Cardiac muscle cell (in vitro differentiated cells and primary cell): ENCODE measurements around the gene MLLT10. TPM values are rescaled to one million over a fixed set of nuclear protein-coding genes. Genes with fewer than 3 reads are reported as not detected.
A peak's percentile ranks its signal among the peaks of the same experiment; 100 is the strongest.
"Not testable (repeated sequence)": the region's sequence is repeated elsewhere in the genome, so short reads cannot be mapped to it uniquely, and the experiment has no call there.

Experiments used
- DNase-seq, 2 donors: peaks; one replicate each; pipeline versions ENCODE4 v3.0.0 to v3.0.0-alpha.2; 2010 to 2017; ENCODE audit warnings: low read depth in 1 of 2, low spot score in 1 of 2
- H3K27ac ChIP-seq: fragments of 200-600 bp; sonication (generic); 2 replicates; pipeline ENCODE4 v1.5.1; 2016
- H3K27me3 ChIP-seq: fragments of 200-600 bp; sonication (generic); 2 replicates; pipeline ENCODE4 v1.6.0; 2016; ENCODE audit warnings: control low read depth
- H3K36me3 ChIP-seq: fragments of 200-600 bp; sonication (generic); 2 replicates; pipeline ENCODE4 v1.5.1; 2016; ENCODE audit warnings: control low read depth
- H3K4me1 ChIP-seq: fragments of 200-600 bp; sonication (generic); 2 replicates; pipeline ENCODE4 v1.8.1; 2017; ENCODE audit warnings: low read depth, mild to moderate bottlenecking, mixed run types
- H3K4me3 ChIP-seq: fragments of 200-600 bp; sonication (generic); 2 replicates; pipeline ENCODE4 v1.5.1; 2016; ENCODE audit warnings: mild to moderate bottlenecking
- H3K9me3 ChIP-seq: fragments of 200-600 bp; sonication (generic); 2 replicates; pipeline ENCODE4 v1.5.1; 2017; ENCODE audit warnings: low read depth, mild to moderate bottlenecking, control low read depth
- CTCF ChIP-seq: IDR thresholded peaks from 2 replicates; pipeline ENCODE4 v1.5.1; 2012; ENCODE audit warnings: low read depth, mild to moderate bottlenecking, low read length
- polyA plus RNA-seq: library from polyadenylated mRNA; unstranded; fragments of >200 nt; fragmentation: Nextera tagmentation; extraction: Ambion mirVana; gene quantifications from 2 replicates; pipeline ENCODE4 v1.2.1, GENCODE V29; 2016
- total RNA-seq: library from RNA; depleted of rRNA; stranded (reverse); fragments of >200 nt; gene quantifications from 2 replicates; pipeline ENCODE4 v1.2.3, GENCODE V29; 2016

Gene MLLT10
- total and polyA plus RNA-seq, 2 experiments from 2014 or later = 38.4 to 40.6 TPM

GRCh38 chr10:21579291-21579690 lies 45.3 kb downstream of the MLLT10 start:
- Histone ChIP-seq H3K4me1 (peaks cover 5% of the 10 kb centered on the region), H3K36me3 (no peaks in the 10 kb centered on the region), H3K9me3 (no peaks in the 10 kb centered on the region), H3K4me3 (no peak overlapping the region), H3K27me3 (no peaks in the 10 kb centered on the region), H3K27ac (no peak overlapping the region)
- DNase-seq = no peak
- no peak for TF ChIP-seq CTCF

- DNase-seq = peak in 1 of 2 donors; percentile 89
Observed at GRCh38 chr10:21581421-21581834, 47.4 kb downstream of the MLLT10 start.

GRCh38 chr10:21584834-21585530 lies 51.0 kb downstream of the MLLT10 start:
- DNase-seq = no peak
- H3K9me3 ChIP-seq = no peaks in the 10 kb centered on the region
- H3K4me1 ChIP-seq = peaks cover 5% of the 10 kb centered on the region
- H3K27ac ChIP-seq = no peak overlapping the region
- peaks cover 8% of the 10 kb centered on the region for H3K36me3 ChIP-seq
- TF ChIP-seq CTCF = no peak
- H3K27me3 ChIP-seq = no peaks in the 10 kb centered on the region
- H3K4me3 ChIP-seq = no peak overlapping the region

More at GRCh38 chr10:21581421-21581834, 47.4 kb downstream of the MLLT10 start:
- H3K27me3 ChIP-seq, H3K4me3 ChIP-seq, H3K36me3 ChIP-seq, H3K9me3 ChIP-seq, H3K4me1 ChIP-seq: not testable (repeated sequence)
- H3K27ac ChIP-seq = peak overlapping the region; percentile 75

- no peak for TF ChIP-seq CTCF
- DNase-seq = no peak
- Histone ChIP-seq H3K36me3 (peaks cover 8% of the 10 kb centered on the region), H3K4me3 (no peak overlapping the region), H3K4me1 (peaks cover 5% of the 10 kb centered on the region), H3K27ac (no peak overlapping the region), H3K9me3 (no peaks in the 10 kb centered on the region), H3K27me3 (no peaks in the 10 kb centered on the region)
Observed at GRCh38 chr10:21587391-21587790, 53.4 kb downstream of the MLLT10 start.

- not testable (repeated sequence) for H3K9me3 ChIP-seq, H3K27me3 ChIP-seq, H3K36me3 ChIP-seq, H3K4me3 ChIP-seq, DNase-seq, H3K4me1 ChIP-seq, H3K27ac ChIP-seq
Observed at GRCh38 chr10:21588159-21588558, 54.1 kb downstream of the MLLT10 start.

- Histone ChIP-seq H3K36me3 (peaks cover 3% of the 10 kb centered on the region), H3K4me3 (no peak overlapping the region), H3K27me3 (no peaks in the 10 kb centered on the region), H3K9me3 (no peaks in the 10 kb centered on the region), H3K27ac (no peak overlapping the region), H3K4me1 (peaks cover 5% of the 10 kb centered on the region)
- TF ChIP-seq CTCF = no peak
- DNase-seq = no peak
Observed at GRCh38 chr10:21593986-21594385, 60.0 kb downstream of the MLLT10 start.
